Testis (tissue), 2 donors: ENCODE measurements around the gene ZNF462.

ENCODE experiments used
- POLR2A ChIP-seq: fragments of 450-650 bp; IDR thresholded peaks from one replicate; pipeline ENCODE4 v1.6.1; 2017; ENCODE audit warnings: antibody characterized with exemption, mild to moderate bottlenecking, moderate library complexity
- TF ChIP-seq, protein P1 (sequence below), 3 experiments: fragments of 450-650 bp in 2 of 3; fragments of 200-600 bp in 1 of 3; sonication (generic) in 1 of 3; IDR thresholded peaks; one replicate each; pipeline ENCODE4 v1.5.1; 2016 to 2019; ENCODE audit warnings: antibody characterized with exemption in 3 of 3, mild to moderate bottlenecking in 2 of 3, moderate library complexity in 1 of 3

GRCh38 chr9:106906129-106906528 is 43.2 kb downstream of the ZNF462 start:
- TF ChIP-seq, protein P1, sequence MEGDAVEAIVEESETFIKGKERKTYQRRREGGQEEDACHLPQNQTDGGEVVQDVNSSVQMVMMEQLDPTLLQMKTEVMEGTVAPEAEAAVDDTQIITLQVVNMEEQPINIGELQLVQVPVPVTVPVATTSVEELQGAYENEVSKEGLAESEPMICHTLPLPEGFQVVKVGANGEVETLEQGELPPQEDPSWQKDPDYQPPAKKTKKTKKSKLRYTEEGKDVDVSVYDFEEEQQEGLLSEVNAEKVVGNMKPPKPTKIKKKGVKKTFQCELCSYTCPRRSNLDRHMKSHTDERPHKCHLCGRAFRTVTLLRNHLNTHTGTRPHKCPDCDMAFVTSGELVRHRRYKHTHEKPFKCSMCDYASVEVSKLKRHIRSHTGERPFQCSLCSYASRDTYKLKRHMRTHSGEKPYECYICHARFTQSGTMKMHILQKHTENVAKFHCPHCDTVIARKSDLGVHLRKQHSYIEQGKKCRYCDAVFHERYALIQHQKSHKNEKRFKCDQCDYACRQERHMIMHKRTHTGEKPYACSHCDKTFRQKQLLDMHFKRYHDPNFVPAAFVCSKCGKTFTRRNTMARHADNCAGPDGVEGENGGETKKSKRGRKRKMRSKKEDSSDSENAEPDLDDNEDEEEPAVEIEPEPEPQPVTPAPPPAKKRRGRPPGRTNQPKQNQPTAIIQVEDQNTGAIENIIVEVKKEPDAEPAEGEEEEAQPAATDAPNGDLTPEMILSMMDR (IDR thresholded peaks at IDR 0.05): no peak
- TF ChIP-seq POLR2A: no peak
